ENCODE measurements around the gene LPP. TPM values are rescaled to one million over a fixed set of nuclear protein-coding genes. Genes with fewer than 3 reads are reported as not detected.

The LPP gene
- total RNA-seq, 1 experiment from 2014 or later, result 54.0 TPM

GRCh38 chr3:188778091-188778852 lies 624.3 kb downstream of the LPP start (continued):
- TF ChIP-seq, protein P1, sequence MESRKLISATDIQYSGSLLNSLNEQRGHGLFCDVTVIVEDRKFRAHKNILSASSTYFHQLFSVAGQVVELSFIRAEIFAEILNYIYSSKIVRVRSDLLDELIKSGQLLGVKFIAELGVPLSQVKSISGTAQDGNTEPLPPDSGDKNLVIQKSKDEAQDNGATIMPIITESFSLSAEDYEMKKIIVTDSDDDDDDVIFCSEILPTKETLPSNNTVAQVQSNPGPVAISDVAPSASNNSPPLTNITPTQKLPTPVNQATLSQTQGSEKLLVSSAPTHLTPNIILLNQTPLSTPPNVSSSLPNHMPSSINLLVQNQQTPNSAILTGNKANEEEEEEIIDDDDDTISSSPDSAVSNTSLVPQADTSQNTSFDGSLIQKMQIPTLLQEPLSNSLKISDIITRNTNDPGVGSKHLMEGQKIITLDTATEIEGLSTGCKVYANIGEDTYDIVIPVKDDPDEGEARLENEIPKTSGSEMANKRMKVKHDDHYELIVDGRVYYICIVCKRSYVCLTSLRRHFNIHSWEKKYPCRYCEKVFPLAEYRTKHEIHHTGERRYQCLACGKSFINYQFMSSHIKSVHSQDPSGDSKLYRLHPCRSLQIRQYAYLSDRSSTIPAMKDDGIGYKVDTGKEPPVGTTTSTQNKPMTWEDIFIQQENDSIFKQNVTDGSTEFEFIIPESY (IDR thresholded peaks at IDR 0.05; ENCODE audit: extremely low read depth, insufficient replicate concordance, low read length), result no peak

GRCh38 chr3:188779281-188779980 lies 625.5 kb downstream of the LPP start:
- ATAC-seq, result no peak
- no peak overlapping the region for H3K4me3 ChIP-seq (replicated peaks in 1 of 2; ENCODE audit: low read depth in 1 of 2, low read length in 2 of 2)
- POLR2A ChIA-PET, result no interaction called here
- no peak overlapping the region for H3K27ac ChIP-seq (ENCODE audit: low read depth, low read length)
- no peaks in the 10 kb centered on the region for H3K79me2 ChIP-seq (ENCODE audit: insufficient read depth, low read length)
- H3K36me3 ChIP-seq (ENCODE audit: control insufficient read depth in 1 of 2, insufficient read depth in 2 of 2, low read length in 2 of 2), result no peaks in the 10 kb centered on the region
- no peak overlapping the region for H3K9ac ChIP-seq (ENCODE audit: low read length)
- intact Hi-C loops (cut with micrococcal nuclease), result no loop called here
- no peaks in the 10 kb centered on the region for H3K27me3 ChIP-seq (ENCODE audit: insufficient read depth, low read length)
- no peaks in the 10 kb centered on the region for H3K9me2 ChIP-seq (ENCODE audit: insufficient read depth)
- CTCF ChIA-PET, result interaction anchor here (1.0 kb wide), 1 partner anchor 175 kb away, joined by 3 read pairs; no protein-coding TSS in a partner anchor
- no peaks in the 10 kb centered on the region for H3K9me3 ChIP-seq (ENCODE audit: control insufficient read depth in 1 of 2, insufficient read depth in 1 of 2, low read depth in 1 of 2, low read length in 2 of 2)
- RAD21 ChIA-PET (ENCODE audit: low non-redundant PET in 1 of 2, low total read pairs in 2 of 2, uncharacterized antibody in 2 of 2, unreplicated experiment in 2 of 2), result no interaction called here
- no peaks in the 10 kb centered on the region; the same call in 1 of the 2 replicates for H4K20me1 ChIP-seq (ENCODE audit: insufficient read depth)
- BruUV-seq (replicated peaks), result no TSS peak
- DNase-seq (ENCODE audit: low read depth, low spot score), result no peak
- no peak overlapping the region for H3K4me2 ChIP-seq (ENCODE audit: low read length)
- no peak overlapping the region for H2AFZ ChIP-seq (ENCODE audit: low read depth, low read length, poor library complexity, severe bottlenecking)
- no peaks in the 10 kb centered on the region for H3K4me1 ChIP-seq (ENCODE audit: control insufficient read depth in 1 of 2, insufficient read depth in 2 of 2, low read length in 2 of 2)
- TF ChIP-seq YY1 (IDR thresholded peaks at IDR 0.05; ENCODE audit: extremely low read depth, insufficient replicate concordance, low read depth, low read length), result no peak
- TF ChIP-seq JUND (IDR thresholded peaks at IDR 0.05), result no peak
- TF ChIP-seq, protein P2, sequence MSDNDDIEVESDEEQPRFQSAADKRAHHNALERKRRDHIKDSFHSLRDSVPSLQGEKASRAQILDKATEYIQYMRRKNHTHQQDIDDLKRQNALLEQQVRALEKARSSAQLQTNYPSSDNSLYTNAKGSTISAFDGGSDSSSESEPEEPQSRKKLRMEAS (IDR thresholded peaks at IDR 0.05), result no peak
- no peak for TF ChIP-seq ZNF274 (IDR thresholded peaks at IDR 0.05; ENCODE audit: low read depth, low read length)
- TF ChIP-seq POLR2A (IDR thresholded peaks at IDR 0.05; ENCODE audit: borderline replicate concordance, extremely low read depth, insufficient read depth, insufficient read length), result no peak
- TF ChIP-seq, protein P1 (IDR thresholded peaks at IDR 0.05; ENCODE audit: extremely low read depth, insufficient replicate concordance, low read length), result no peak
- no peak for TF ChIP-seq FOSL1 (IDR thresholded peaks at IDR 0.05; ENCODE audit: low read depth)
- TF ChIP-seq TCF7L2 (IDR thresholded peaks at IDR 0.05; ENCODE audit: borderline replicate concordance, extremely low read depth, insufficient read depth, insufficient read length), result no peak
- TF ChIP-seq CBX3 (IDR thresholded peaks at IDR 0.05; ENCODE audit: low read depth), result no peak
- TF ChIP-seq, protein P3, sequence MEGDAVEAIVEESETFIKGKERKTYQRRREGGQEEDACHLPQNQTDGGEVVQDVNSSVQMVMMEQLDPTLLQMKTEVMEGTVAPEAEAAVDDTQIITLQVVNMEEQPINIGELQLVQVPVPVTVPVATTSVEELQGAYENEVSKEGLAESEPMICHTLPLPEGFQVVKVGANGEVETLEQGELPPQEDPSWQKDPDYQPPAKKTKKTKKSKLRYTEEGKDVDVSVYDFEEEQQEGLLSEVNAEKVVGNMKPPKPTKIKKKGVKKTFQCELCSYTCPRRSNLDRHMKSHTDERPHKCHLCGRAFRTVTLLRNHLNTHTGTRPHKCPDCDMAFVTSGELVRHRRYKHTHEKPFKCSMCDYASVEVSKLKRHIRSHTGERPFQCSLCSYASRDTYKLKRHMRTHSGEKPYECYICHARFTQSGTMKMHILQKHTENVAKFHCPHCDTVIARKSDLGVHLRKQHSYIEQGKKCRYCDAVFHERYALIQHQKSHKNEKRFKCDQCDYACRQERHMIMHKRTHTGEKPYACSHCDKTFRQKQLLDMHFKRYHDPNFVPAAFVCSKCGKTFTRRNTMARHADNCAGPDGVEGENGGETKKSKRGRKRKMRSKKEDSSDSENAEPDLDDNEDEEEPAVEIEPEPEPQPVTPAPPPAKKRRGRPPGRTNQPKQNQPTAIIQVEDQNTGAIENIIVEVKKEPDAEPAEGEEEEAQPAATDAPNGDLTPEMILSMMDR (IDR thresholded peaks at IDR 0.05 in 2 of 3, conservative IDR thresholded peaks at IDR 0.05 in 1 of 3; ENCODE audit: borderline replicate concordance in 1 of 3, insufficient read depth in 1 of 3, low read depth in 2 of 3, low read length in 2 of 3), result no peak
- TF ChIP-seq SRF (IDR thresholded peaks at IDR 0.05; ENCODE audit: low read depth), result no peak
- no peak for TF ChIP-seq POLR2AphosphoS5 (IDR thresholded peaks at IDR 0.05; ENCODE audit: low read depth, low read length)
- TF ChIP-seq SIN3A (IDR thresholded peaks at IDR 0.05; ENCODE audit: low read depth), result no peak
- no peak for TF ChIP-seq EZH2 (IDR thresholded peaks at IDR 0.05)
- TF ChIP-seq EGR1 (IDR thresholded peaks at IDR 0.05; ENCODE audit: low read depth), result no peak
- no peak for TF ChIP-seq ATF3 (IDR thresholded peaks at IDR 0.05)
- no peak for TF ChIP-seq CEBPB (IDR thresholded peaks at IDR 0.05; ENCODE audit: low read depth)
